Pons (tissue), 1 donor: ENCODE results near the gene ZNF804B.

Experiments used
- DNase-seq: peaks from one replicate; pipeline ENCODE4 v3.0.0-alpha.2; 2016; ENCODE audit warnings: low spot score

ZNF804B gene

DNA sequence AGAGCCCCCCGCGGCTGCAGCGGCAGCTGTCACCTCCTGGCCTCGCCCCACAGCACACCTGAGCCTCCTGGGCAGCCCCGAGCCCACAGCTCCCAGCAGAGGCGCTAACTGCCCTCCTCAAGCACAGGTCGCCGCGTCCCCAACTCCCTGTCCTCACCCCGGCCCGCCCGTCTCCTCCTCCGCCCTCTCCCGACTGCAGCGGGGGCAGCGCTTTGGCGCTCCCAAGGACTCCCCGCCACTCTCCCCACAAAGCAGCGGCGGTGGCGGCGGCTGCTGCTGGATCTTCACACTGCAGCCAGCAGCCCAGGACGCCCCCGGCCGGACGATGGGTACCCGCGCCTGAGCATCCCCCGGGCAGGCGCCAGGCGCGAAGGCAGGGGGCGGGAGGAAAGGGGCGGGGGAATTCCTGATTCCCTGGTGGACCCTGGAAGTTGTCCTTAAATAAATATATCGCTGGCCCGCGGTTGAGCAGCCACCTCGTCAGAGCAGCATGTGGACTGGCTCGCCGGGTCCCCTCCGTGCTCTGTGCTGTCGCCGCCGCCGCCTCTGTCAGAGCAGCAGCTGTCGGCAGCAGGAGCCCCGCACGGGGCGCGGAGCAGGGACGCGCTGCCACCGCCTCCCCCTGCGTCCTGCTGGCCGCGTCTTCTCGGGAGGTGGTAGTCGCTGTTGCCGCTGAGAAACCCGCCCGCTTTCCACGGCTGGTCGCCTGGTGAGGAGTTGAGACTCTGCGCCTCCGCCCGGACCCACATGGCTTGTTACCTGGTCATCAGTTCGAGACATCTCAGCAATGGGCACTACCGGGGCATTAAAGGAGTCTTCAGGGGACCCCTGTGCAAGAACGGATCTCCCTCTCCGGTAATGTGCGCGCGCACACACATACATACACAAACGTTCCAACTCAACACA, at the start of gene ZNF804B:
TSS of gene ZNF804B (plus strand) at position 471 of the 906 bp plus-strand sequence. CDS start at position 748, 277 bp downstream.
- no peak for DNase-seq

DNA sequence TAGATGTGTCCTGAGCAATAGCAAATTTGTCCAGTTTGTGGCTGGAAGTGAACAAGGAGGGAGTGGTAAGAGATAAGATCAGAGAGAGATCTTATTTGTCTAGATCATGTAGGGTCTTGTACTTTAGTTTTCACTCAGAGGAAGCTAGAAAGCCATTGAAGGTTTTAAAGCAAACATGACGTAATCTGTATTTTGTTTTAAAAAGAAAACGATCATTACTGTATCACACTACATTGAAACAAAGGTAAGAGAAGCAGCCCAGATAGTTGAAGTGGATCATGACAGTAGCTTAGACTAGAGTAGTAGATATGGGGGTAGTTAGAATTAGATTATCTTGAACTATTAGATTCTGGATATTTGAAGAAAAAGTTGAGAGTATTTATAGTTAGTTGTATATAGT, 23.6 kb upstream of the ZNF804B start:
- DNase-seq, result no peak

DNA sequence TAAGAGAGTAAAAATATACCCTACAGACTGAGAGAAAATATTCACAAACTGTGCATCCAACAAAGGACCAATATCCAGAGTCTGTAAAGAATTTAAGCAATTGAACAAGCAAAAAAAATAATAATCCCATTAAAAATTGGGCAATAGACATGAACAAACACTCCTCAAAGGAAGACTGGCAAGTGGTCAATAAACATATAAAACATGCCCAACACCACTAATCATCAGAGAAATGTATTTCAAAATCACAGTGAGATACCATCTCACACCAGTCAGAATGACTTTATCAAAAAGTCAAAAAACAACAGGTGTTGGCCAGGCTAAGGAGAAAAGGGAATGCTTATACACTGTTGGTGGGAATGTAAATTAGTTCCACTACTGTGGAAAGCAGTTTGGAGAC, 21.9 kb upstream of the ZNF804B start:
- no peak for DNase-seq

DNA sequence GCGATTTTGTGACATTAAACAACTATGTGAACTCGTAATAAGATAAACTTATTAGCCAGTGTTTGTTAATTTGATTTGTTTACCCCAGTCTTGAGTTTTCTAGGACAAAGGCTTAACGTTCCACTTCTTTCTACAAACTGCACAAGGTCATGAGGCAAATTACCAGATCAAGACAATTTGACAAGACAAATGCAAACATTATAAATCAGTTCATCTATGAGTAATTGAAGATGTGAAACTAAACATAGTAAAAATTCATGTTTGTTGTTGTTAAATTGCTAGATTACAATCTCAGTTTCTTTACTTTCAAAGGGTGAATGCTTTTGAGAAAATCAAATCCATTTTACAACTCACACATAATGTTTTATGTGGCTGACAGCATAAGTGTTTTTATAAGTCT, 13.4 kb upstream of the ZNF804B start:
- no peak for DNase-seq

DNA sequence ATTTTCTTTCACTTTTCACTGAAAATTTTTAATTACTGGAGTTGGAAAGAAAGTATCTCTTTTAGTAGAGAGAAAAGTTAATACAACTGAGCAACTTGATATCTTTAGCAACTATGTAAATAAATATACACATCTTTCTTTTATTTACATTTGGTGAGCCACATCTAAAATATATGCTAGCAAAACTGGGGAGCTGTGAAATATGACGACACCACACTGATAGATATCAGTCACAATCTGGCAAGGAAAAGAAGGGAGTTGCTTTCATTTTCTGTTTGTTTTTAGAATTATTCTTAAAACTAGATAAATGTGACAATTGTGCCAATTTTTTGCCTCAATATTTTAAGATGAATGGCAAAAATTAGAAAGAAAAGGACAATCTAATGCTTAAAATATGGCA, 2.7 kb upstream of the ZNF804B start:
- DNase-seq, result no peak

DNA sequence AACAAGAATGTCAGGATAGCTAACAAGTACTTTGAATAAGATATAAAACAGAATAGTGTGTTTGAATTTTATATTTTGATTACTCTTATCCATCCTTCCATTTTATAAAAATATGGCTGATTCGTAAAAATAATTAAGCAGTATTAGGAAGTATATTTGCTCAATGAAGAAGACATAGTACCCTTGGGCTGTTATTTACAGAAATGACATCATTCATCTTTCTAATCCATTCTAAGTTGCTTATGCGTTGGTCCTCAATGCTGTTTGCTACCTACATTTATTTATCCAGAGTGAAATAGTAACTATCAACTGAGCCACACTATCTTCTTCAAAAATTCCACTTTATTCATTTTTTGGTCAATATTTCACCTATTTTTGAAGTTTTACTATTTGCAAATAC, 2.1 kb upstream of the ZNF804B start:
- no peak for DNase-seq

DNA sequence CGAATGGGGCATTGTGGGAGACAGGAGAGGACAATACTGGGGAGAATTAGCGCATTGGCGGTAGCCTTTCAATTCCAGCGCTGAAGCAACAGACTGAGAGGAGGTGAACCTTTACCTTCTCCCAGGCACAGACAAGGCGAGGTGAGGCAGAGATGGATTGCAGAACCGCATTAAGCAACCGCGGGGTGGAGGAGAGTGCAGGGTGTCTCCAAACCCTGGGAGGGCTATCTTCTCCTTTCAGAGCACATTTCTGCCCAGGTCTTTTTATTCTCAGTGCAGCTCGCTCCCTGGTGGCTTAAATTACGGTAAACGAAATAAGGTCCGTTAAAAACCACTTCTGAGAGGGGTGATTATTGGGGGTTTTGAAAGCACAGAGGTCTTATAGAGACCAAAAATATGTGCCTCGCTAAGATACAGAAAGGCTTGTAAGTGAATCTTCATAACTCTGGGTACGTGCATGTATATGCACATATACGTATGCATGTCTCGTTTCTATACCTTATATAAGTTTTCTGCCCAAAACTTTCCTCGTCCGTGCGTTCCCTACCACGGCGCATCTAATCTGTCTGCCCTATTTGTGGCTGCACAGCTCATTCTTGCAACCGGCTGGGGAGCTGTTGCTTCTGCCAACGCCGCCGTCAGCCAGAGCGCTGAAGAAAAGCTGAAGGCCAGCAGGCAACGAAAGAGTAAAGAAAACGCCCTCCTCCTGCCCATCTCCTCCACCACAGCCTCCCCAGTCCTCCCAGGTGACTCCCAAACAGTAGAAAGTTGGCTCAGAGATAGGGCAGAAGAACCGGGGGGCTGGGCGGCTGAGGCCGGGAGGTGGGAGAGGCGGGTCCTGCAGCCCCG, 895 bp upstream of the ZNF804B start:
- DNase-seq, result peak; percentile 31

DNA sequence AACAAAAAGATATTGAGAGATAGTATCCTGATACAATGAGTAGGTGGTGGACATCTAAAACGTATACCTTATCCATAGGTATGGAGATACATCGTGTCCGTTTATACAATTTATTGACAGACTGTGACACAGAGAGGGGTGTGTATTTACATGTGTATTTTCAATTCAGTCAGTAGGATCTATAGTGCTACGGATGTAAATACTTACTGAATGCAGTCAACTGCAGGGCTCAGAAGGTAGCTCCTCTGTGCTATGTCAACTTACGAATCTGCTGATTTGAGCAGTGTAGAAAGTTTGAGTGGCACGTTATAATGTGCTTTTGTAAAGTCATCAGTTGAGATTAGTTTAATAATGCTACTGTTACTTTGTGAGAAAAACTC, 626 bp downstream of the ZNF804B start:
- DNase-seq, result peak; percentile 9

DNA sequence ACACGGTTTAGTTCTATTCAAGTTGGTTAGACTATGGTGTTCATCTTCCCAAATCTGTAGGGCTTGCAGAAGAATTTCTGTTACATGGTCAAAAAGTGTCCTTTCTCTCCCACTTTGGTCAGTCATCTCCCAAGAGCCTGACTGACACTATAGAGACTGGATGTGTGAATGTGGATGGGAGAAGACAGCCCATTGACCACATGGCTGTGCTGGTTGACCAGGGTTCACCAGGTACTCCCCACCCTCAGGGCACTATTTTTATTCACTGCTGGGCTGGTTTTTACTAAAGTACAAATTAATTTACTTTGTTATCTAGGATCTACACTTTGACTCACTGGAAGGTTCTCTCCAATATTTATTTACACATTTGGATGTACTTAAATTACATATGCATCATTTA, 2.3 kb downstream of the ZNF804B start:
- no peak for DNase-seq

DNA sequence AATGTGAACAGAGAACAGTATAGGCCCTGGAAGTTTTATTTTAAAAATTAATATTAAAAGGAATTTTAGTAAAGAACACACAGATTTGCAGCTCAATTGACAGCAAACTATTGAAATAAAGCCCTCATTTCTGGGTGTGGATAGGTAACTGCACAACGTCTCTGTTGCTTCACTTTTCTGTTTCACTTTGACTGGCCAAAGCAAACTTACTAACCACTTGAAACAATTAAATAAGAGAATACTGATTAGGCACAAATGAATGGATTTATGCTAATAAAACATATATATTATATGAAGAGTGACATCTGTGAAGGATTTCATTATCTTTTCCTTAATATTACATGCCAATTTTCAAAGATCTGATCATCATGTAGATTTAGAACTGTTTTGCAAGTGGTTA, 11.9 kb downstream of the ZNF804B start:
- DNase-seq, result no peak

DNA sequence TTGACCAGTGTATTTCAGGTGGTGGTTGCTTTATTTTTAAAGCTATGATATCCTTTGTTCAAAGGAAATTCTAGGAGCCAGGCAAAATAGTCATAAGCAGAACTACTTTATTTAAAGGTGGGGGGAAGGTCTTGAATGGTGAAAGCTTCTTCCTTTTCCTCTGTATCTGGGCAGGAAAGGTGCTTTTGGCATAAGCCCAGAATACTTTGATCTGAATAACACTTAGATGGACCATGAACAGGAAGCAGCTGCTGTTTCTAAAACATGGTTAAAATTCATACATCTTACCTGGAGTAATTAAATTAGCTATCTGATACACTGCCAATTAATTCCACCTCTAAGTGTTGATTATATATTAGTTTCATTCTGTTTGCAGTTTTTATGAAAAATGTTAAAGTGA, 13.3 kb downstream of the ZNF804B start:
- DNase-seq, result no peak

DNA sequence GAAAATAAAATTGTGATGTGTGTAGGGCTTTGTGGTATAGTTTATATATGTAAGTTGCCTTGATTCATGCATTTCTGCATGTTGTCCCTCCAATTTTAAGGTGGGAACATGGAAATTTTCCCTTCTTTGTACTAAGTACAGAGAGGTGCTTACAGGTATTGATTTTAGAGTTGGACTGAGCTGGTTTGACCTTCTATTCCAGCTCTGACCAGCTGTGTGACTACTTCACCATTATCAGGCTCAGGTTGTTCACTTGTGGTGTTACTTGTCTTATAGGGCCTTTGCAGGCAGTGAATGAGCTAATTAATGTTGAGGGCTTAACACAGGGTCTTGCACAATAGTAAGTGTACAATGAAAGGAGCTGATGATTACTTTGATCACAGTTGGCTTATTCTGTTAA, 16.3 kb downstream of the ZNF804B start:
- DNase-seq, result no peak

DNA sequence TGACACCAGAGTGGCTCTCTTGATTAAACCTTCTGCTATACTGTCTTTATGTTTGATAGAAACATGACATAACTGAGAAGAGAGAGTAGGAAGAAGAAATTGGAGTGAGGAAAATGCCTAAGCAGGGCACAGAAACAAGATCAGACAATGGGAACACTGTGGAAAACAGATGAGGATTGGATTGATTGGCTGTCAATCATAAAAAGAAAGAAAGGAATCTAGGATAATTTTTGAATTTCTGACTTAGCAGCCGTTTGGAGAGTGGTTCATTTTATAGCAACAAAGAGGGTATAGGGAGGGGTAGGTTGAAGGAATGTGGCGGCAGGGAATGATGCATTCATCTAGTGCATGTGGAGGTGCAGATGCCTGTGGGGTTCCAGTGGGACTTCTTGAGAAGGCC, 28.3 kb downstream of the ZNF804B start:
- no peak for DNase-seq

DNA sequence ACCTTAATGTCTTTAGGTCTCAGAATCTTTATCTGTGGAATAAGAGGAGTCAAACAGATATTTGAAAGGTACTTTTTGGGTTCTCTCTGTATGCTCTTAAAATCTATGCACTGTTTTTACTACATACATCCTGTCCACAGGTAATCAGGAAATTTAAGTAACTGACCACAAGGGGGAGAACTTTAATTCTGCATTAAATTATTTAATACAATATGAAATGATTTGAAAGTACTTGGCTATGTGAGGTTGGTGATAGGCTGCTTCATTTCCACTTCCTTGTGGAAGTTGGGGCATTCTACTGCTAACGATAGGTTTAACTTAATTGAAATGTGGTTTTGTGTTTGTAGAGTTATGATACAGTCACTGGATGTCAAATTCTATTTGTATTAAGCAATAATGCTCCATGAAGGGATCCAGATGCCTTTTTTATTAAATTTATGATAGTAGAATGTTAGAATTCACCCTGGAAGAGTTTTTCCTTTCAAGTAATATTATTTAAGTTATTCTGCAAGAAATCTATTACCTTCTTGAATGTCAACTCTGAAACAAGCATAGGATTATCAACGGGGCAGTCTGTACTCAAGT, 30.1 kb downstream of the ZNF804B start:
- DNase-seq, result peak; percentile 14

DNA sequence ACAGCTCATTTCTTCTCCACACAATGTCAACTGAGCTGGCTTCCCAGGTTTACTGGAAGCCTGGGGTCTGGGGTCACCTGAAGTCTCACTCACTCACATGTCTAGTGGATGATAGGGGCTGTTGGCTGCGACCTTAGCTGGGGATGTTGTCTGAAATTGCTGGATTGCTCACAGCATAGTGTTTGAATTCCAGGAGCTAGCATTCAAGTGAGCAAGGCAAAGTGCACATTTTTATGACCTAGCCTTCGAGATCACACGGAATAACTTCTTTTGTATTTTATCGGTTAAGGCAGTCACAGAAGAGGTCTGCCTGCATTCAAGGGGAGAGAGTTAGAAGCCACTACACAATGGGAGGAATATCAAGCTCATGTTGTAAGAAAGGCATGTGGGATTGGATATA, 32.4 kb downstream of the ZNF804B start:
- no peak for DNase-seq

DNA sequence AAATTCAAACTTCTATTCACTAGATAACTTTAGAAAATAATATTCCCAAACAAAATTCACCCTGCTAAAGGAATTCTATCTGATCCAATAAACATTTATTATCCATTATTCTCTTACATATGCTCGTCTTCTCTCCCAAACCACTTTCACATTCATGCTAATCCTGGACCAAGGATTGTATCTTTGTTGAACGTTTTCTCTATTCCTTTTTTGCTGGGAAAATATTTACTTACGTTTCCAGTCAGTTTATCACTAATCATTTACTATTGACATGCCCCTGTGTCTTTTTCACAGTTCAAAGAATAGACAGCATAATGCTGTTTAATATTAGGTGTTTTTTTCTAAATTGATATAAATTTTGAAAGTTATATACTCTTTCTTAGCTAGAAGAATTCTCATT, 32.9 kb downstream of the ZNF804B start:
- DNase-seq, result no peak

DNA sequence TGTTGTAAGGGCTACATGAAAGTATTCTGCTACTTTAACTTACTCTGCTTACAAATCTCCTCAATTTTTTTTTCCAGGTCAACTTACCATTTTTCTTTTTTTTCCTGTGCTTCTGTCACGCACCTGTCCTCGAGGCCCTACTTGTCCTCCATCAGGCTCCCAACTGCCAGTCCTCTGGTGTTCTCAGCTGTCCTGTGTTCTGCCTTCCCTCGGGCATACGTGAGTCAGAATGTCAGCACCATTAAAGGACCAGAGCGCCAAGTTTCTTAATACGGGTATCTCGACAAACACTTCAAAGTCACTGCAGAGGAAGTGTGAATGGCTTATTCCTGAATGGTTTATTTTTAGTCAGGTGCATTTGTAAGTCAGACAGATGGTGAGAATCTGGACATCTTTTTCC, 36.1 kb downstream of the ZNF804B start, which contains the start of gene TEX47:
TSS of gene TEX47 (minus strand) at position 185 of the 400 bp plus-strand sequence. CDS start 795 bp downstream, outside the sequence.
- DNase-seq, result peak; percentile 5

DNA sequence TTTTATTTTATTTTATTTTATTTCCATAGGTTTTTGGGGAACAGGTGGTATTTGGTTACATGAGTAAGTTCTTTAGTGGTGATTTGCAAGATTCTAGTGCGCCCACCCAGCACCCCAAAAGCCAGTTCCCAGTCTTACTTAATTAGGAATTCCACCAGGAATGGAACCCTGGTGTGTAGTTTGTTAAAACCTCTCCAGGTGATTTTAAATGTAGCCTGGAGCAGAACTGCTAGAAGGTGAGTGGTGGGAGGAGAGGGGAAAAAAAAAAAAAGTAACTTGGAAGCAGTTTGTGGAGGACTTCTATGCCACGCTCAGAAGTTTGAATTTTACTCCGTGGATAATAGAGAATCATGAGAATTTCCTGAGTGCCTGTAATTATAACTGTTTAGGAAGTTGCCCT, 41.5 kb downstream of the ZNF804B start:
- DNase-seq, result no peak

DNA sequence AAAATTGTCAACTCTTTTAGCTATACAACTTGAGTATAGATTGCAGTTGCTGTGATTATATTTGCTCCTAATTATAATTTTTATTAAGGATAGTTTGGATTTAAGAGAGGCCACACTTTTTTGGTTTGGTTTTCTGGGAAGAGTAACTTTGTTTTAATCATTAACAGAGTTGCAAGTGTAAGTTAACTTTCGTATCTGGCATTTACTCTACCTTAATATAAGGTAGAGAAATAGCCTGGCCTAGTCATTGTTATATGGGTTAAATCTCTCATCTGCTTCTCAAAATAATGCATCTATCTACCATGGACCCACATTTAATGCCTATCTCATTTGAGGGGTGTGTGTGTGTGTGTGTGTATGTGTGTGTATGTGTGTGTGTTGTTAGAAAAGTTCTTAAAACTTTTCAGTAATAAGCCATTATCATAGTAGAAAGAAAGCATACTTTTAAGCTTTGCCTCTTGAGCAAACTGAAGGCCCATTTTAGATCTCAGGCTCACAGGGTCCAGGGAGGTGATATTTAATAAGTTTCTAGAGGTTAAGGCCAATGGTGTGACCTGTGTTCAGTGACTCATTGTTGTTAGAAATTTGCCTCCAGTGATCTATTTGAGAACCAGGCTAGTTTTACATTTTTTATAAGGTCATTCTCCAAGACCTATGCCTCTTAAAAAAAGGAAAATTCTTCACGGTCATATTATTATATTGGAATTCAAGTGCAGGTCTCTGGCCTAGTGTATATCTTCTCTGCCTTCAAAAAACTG, 47.0 kb downstream of the ZNF804B start:
- no peak for DNase-seq

DNA sequence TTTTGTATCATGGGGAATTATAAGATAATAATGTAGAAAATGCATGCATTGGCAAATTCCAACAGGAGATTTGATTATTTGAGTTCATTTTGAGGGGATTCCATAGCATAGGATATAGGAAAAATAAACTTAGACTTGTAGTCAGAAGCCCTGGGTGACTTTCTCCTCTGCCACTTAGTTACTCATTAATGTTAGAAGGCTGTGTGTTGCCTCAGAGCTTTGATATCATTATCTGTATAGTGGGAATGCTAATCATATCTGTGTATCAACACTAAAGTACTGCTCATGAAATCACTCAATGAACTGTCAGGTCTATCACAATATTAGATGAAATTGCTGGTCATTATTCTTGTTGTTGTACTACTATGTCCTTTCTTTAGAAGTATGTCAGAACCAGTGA, 59.1 kb downstream of the ZNF804B start:
- DNase-seq, result no peak

DNA sequence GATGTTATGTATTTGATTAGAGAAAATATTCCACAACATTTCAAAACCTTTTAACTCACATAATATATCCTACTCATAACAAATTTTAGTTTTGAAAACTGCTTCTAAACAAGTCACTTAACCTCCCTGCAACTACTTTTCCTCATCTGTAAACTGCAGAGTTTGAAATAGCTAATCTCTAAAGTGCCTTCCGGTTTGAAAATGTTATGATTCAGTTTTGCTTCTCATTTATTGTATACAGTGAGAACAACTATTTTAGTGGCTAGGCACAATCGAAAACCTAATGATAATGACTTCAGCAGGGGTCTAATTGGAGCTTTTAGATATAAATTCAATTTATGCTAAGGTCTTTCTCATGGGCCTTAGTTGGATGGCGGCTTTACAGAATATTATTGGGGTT, 66.7 kb downstream of the ZNF804B start:
- no peak for DNase-seq
